ENCODE measurements around the gene SHC3. TPM values are rescaled to one million over a fixed set of nuclear protein-coding genes. Genes with fewer than 3 reads are reported as not detected.

SHC3 gene
- total RNA-seq, 1 donor from 2014 or later: 0.85 TPM

DNA sequence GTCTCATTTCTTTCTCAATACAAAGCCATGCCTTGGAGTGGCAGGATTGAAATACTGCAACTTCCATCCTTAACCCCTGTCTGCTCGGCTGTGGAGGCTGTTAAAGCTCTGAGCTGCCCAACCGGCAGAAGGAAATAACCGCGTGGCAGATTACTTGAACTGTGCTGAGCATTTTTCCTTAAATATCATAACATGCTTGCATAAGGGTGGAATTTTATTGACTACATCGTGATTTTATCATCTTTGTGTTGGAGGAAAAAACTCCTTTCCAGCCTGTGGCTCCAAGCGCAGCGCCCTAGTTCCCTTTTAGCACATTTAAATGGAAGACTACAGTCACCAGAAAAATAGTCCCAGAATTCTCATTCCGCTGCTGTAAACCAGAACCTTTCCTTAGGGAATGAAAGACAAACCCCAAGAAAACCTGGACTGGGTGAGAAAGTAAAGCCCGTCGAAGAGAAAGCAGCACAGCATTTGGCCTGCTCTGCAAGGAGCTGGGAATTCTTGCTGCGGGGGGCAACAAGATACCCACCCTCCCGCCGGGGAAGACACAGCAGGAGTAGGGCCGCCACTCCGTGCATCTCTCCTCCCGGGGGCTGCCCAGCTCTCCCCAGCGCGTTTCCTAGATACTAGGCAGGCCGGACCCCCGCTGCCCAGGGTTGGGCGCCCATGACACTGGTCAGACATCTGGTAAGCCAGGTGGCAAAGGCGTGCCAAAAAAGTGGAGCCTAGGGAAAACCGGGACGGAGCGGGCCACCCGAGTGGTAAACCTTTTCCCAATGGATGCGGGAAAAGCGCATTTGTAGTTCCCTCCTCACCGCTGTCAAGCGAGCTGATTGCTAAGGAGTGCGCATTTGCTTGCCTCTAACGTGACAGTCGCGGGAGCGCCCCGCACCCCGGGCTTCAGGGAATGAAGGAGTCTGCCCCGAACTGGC, 1.3 kb downstream of the SHC3 start:
- DNase-seq (ENCODE audit: low spot score in 2 of 2): no peak
- Histone ChIP-seq H3K4me3 (peak overlapping the region; percentile 43 to 61), H3K27ac (no peak overlapping the region), H3K36me3 (no peaks in the 10 kb centered on the region), H3K4me1 (peaks cover 7 to 10% of the 10 kb centered on the region in 2 donors), H3K27me3 (peaks cover 4% of the 10 kb centered on the region), H3K9me3 (no peaks in the 10 kb centered on the region)
- intact Hi-C loops (cut with DNase I): no loop called here
- TF ChIP-seq, protein P1, sequence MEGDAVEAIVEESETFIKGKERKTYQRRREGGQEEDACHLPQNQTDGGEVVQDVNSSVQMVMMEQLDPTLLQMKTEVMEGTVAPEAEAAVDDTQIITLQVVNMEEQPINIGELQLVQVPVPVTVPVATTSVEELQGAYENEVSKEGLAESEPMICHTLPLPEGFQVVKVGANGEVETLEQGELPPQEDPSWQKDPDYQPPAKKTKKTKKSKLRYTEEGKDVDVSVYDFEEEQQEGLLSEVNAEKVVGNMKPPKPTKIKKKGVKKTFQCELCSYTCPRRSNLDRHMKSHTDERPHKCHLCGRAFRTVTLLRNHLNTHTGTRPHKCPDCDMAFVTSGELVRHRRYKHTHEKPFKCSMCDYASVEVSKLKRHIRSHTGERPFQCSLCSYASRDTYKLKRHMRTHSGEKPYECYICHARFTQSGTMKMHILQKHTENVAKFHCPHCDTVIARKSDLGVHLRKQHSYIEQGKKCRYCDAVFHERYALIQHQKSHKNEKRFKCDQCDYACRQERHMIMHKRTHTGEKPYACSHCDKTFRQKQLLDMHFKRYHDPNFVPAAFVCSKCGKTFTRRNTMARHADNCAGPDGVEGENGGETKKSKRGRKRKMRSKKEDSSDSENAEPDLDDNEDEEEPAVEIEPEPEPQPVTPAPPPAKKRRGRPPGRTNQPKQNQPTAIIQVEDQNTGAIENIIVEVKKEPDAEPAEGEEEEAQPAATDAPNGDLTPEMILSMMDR (IDR thresholded peaks at IDR 0.05): no peak

DNA sequence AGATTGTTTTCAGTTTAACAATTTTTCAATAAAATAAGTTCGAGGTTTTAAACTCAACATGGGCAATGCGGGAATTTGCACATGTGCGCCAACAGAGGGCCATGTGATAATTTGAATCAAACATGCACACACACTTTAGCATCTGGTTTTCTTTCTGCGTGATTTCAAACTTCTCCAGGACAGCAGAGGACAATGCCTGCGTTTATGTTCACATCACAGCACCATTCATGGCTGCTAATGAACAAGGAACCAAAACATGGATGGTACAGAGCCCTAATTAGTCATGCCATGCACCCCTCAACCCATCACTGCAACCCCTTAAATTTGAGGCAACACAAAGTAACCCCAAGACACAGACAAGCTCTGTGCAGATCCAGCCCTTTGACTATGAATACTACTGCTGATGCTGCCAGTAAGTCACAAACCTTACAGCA, 2.8 kb downstream of the SHC3 start:
- Histone ChIP-seq H3K9me3 (no peaks in the 10 kb centered on the region), H3K27me3 (peaks cover 4% of the 10 kb centered on the region), H3K4me1 (peaks cover 7 to 10% of the 10 kb centered on the region in 2 donors), H3K4me3 (no peak overlapping the region), H3K36me3 (no peaks in the 10 kb centered on the region), H3K27ac (no peak overlapping the region)
- DNase-seq (ENCODE audit: low spot score in 2 of 2): no peak
- intact Hi-C loops (cut with DNase I): no loop called here
- TF ChIP-seq, protein P1 (IDR thresholded peaks at IDR 0.05): no peak

DNA sequence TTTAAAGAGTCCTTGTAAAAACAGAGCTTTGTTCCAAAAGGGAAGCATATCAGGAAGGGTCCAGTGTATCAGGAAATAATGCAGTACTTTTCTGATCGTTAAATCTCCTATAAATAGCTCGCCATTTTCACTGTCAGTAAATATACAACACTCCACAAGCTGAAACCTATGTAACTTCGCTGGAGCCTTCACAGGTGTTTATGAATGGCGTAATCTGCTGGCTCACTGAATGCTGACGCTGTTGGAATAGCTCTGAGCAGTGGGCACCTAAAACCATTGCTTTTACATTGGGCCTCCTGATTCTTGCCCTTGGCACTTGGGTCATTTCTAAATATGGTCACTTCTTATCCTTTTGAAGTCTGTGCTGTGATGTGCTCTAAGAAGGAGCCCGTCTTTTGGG, 4.3 kb downstream of the SHC3 start:
- Histone ChIP-seq H3K4me1 (peaks cover 4 to 10% of the 10 kb centered on the region in 2 donors), H3K4me3 (no peak overlapping the region), H3K36me3 (no peaks in the 10 kb centered on the region), H3K27me3 (peaks cover 4% of the 10 kb centered on the region), H3K27ac (no peak overlapping the region), H3K9me3 (no peaks in the 10 kb centered on the region)
- no peak for DNase-seq (ENCODE audit: low spot score in 2 of 2)
- TF ChIP-seq, protein P1 (IDR thresholded peaks at IDR 0.05): no peak
- intact Hi-C loops (cut with DNase I): no loop called here

DNA sequence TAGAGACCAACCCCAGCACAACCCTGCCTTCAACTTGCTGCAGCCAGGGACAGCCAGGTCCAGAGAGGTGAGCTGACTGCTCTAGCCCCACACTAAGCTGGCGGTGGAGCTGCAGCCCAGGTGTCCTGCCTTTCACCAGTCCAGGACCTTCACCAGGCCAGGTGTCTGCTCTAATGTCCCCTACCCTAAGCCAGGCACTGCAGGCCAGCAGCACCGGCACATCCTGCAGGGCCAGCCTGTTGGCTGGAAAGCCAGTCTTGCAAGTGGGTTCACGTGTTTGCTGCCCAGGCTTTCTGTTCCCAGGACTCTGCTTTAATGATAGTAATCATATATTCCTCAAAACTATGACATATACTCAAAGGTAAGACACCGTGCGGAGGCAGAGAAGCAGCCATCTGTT, 5.5 kb downstream of the SHC3 start:
- Histone ChIP-seq H3K27me3 (peaks cover 4% of the 10 kb centered on the region), H3K27ac (no peak overlapping the region), H3K4me1 (peaks cover 0 to 4% of the 10 kb centered on the region in 2 donors), H3K36me3 (no peaks in the 10 kb centered on the region), H3K4me3 (no peak overlapping the region), H3K9me3 (no peaks in the 10 kb centered on the region)
- intact Hi-C loops (cut with DNase I): no loop called here
- TF ChIP-seq, protein P1 (IDR thresholded peaks at IDR 0.05): no peak
- DNase-seq (ENCODE audit: low spot score in 2 of 2): no peak

DNA sequence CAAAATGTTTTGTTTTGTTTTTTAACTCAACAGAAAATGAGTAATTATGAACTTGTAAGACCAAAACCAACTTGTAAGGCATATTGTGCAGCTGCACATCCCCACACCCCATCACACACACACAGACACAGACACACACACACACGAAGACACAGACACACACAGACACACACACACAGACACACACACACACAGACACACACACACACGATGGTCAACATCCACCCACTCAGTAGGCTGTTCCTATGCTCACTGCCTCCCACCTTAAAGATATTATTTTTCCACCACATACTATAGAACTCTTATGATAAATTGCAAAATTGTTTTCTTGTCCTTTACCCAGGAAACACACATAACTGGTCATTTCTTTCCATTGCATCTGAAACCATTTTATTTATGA, 6.2 kb downstream of the SHC3 start:
- H3K4me1 ChIP-seq: peaks cover 0 to under 1% of the 10 kb centered on the region in 2 donors
- no peak overlapping the region for H3K4me3 ChIP-seq
- H3K9me3 ChIP-seq: no peaks in the 10 kb centered on the region
- no peaks in the 10 kb centered on the region for H3K36me3 ChIP-seq
- TF ChIP-seq, protein P1 (IDR thresholded peaks at IDR 0.05): no peak
- DNase-seq (ENCODE audit: low spot score in 2 of 2): no peak
- H3K27ac ChIP-seq: no peak overlapping the region
- H3K27me3 ChIP-seq: peaks cover 2% of the 10 kb centered on the region
- intact Hi-C loops (cut with DNase I): no loop called here

All from ascending aorta (tissue), 2 donors.